HepG2 (cell line): ENCODE results near the gene TXNDC11. TPM values are rescaled to one million over a fixed set of nuclear protein-coding genes. Genes with fewer than 3 reads are reported as not detected.

ENCODE experiments used
- ATAC-seq: fragments of 200-7000 bp; cut with Tn5 transposase; 3 replicates; pipeline ENCODE4 v1.9.1; 2020; ENCODE audit warnings: mild to moderate bottlenecking, moderate library complexity
- BruUV-seq: library from RNA; stranded (reverse); fragments of 400-500 nt; replicated peaks from 2 replicates; lab custom pipeline; 2021; lab: Mats Ljungman, UMichigan
- CTCF ChIA-PET: fragments of 300-600 bp; formaldehyde crosslinking; extraction: SDS; loops from one replicate; lab custom pipeline; 2021; ENCODE audit warnings: low total read pairs, inconsistent platforms, low intra/inter-chr PET ratio; lab: Yijun Ruan, JAX
- POLR2A ChIA-PET: fragments of 350-600 bp; sonication (Branson Sonifier 250); formaldehyde crosslinking; loops from one replicate; lab custom pipeline; 2020; ENCODE audit warnings: antibody characterized with exemption, inconsistent platforms; lab: Yijun Ruan, JAX
- DNase-seq: peaks from one replicate; pipeline ENCODE4 v3.0.0-alpha.2; 2015; ENCODE audit warnings: low spot score
- FAIRE-seq: peaks from 3 replicates; lab custom pipeline; 2011; peaks lifted over from hg19 to GRCh38; lab: Jason Lieb, UNC
- H2AFZ ChIP-seq: one replicate; pipeline ENCODE4 v1.6.1; 2011; ENCODE audit warnings: low read length, inconsistent platforms
- H3K27ac ChIP-seq: fragments of 300-600 bp; 3 replicates; pipeline ENCODE4 v1.8.0; 2011; ENCODE audit warnings: mixed run types, mild to moderate bottlenecking, mixed read lengths, low read length, inconsistent platforms; ENCODE audit not compliant: insufficient read depth; ENCODE audit errors: extremely low read length
- H3K27me3 ChIP-seq, 2 experiments: fragments of 200-600 bp in 1 of 2; 2 replicates in 1 of 2; 3 replicates in 1 of 2; pipeline versions ENCODE4 v1.6.0 to v1.8.0; 2011; ENCODE audit warnings: low read length in 2 of 2, mild to moderate bottlenecking in 2 of 2, moderate library complexity in 2 of 2, inconsistent platforms in 1 of 2; ENCODE audit not compliant: insufficient read depth in 2 of 2, control insufficient read depth in 1 of 2
- H3K36me3 ChIP-seq, 2 experiments: fragments of 200-600 bp in 1 of 2; replicated peaks in 1 of 2; 2 replicates in 1 of 2; 3 replicates in 1 of 2; pipeline versions ENCODE4 v1.5.1 to v1.8.0; 2011; ENCODE audit warnings: low read length in 2 of 2, inconsistent platforms in 1 of 2; ENCODE audit not compliant: insufficient read depth in 2 of 2, control insufficient read depth in 1 of 2
- H3K4me1 ChIP-seq: 2 replicates; pipeline ENCODE4 v1.5.1; 2012; ENCODE audit warnings: low read length, inconsistent platforms; ENCODE audit not compliant: insufficient read depth
- H3K4me2 ChIP-seq: 2 replicates; pipeline ENCODE4 v1.6.0; 2011; ENCODE audit warnings: low read depth, low read length, inconsistent platforms
- H3K4me3 ChIP-seq, 3 experiments: fragments of 200-600 bp in 1 of 3; sonication (generic), shearing (Covaris generic) in 1 of 3; replicated peaks in 1 of 3; 2 replicates each; pipeline ENCODE4 v1.5.1; 2011 to 2016; ENCODE audit warnings: low read length in 3 of 3, inconsistent platforms in 2 of 3, low read depth in 2 of 3, mild to moderate bottlenecking in 2 of 3, control low read depth in 1 of 3, mixed read lengths in 1 of 3; ENCODE audit not compliant: insufficient read depth in 1 of 3
- H3K79me2 ChIP-seq: one replicate; pipeline ENCODE4 v1.6.1; 2011; ENCODE audit warnings: low read length, inconsistent platforms; ENCODE audit not compliant: insufficient read depth
- H3K9ac ChIP-seq: 2 replicates; pipeline ENCODE4 v1.6.0; 2011; ENCODE audit warnings: mild to moderate bottlenecking, low read depth, low read length, inconsistent platforms; ENCODE audit not compliant: insufficient read depth
- H3K9me3 ChIP-seq: 2 replicates; pipeline ENCODE4 v1.5.1; 2012; ENCODE audit warnings: mild to moderate bottlenecking, low read length
- H4K20me1 ChIP-seq: 2 replicates; pipeline ENCODE4 v1.6.0; 2011; ENCODE audit warnings: inconsistent platforms, mild to moderate bottlenecking, low read length, moderate library complexity; ENCODE audit not compliant: insufficient read depth
- AGO2 ChIP-seq: fragments of 200-400 bp; formaldehyde crosslinking; optimal IDR thresholded peaks from 2 replicates; pipeline ENCODE3; 2017; ENCODE audit warnings: mild to moderate bottlenecking, low read depth, low read length, moderate library complexity
- FOXA3 ChIP-seq: IDR thresholded peaks from 2 replicates; pipeline ENCODE4 v1.6.1; 2016; ENCODE audit warnings: missing genetic modification reagents, missing compliant biosample characterization
- GLI4 ChIP-seq: sonication (generic); formaldehyde crosslinking; IDR thresholded peaks from 2 replicates; pipeline ENCODE4 v1.5.1; 2020; ENCODE audit warnings: missing genetic modification reagents, mild to moderate bottlenecking, moderate library complexity, borderline replicate concordance
- HHEX ChIP-seq: IDR thresholded peaks from 2 replicates; pipeline ENCODE4 v1.6.1; 2016; ENCODE audit warnings: control low read depth
- NONO ChIP-seq, 2 experiments: fragments of 450-650 bp in 1 of 2; sonication (generic) in 1 of 2; formaldehyde crosslinking in 1 of 2; IDR thresholded peaks in 1 of 2; conservative IDR thresholded peaks in 1 of 2; 2 replicates each; pipeline versions ENCODE4 v1.6.1 to v1.8.0; 2017 to 2022; ENCODE audit warnings: mild to moderate bottlenecking in 1 of 2, missing genetic modification reagents in 1 of 2, moderate library complexity in 1 of 2
- NR3C1 ChIP-seq: sonication (generic); formaldehyde crosslinking; IDR thresholded peaks from 2 replicates; pipeline ENCODE4 v1.4.0; 2020; ENCODE audit warnings: missing genetic modification reagents
- ONECUT2 ChIP-seq: sonication (generic); formaldehyde crosslinking; IDR thresholded peaks from 2 replicates; pipeline ENCODE4 v1.4.0; 2020; ENCODE audit warnings: missing genetic modification reagents
- PHF5A ChIP-seq: IDR thresholded peaks from one replicate; pipeline ENCODE4 v1.6.1; 2018; ENCODE audit warnings: low read depth, missing genetic modification reagents; ENCODE audit not compliant: unreplicated experiment
- RBM39 ChIP-seq: fragments of 200-400 bp; formaldehyde crosslinking; IDR thresholded peaks from one replicate; pipeline ENCODE4 v1.6.1; 2018; ENCODE audit warnings: antibody characterized with exemption, mild to moderate bottlenecking, low read depth, low read length; ENCODE audit not compliant: poor library complexity, severe bottlenecking
- SRSF9 ChIP-seq: fragments of 200-400 bp; formaldehyde crosslinking; IDR thresholded peaks from 2 replicates; pipeline ENCODE4 v1.6.1; 2018; ENCODE audit warnings: borderline replicate concordance, mild to moderate bottlenecking, low read depth, low read length; ENCODE audit not compliant: insufficient read depth, poor library complexity, severe bottlenecking
- ZBTB21 ChIP-seq: sonication (generic); formaldehyde crosslinking; IDR thresholded peaks from 2 replicates; pipeline ENCODE4 v1.4.0; 2020; ENCODE audit warnings: missing genetic modification reagents
- ZNF124 ChIP-seq: sonication (generic); formaldehyde crosslinking; IDR thresholded peaks from 2 replicates; pipeline ENCODE4 v1.4.0; 2020; ENCODE audit warnings: missing genetic modification reagents
- ZNF337 ChIP-seq: sonication (generic); formaldehyde crosslinking; IDR thresholded peaks from 2 replicates; pipeline ENCODE4 v1.5.1; 2020; ENCODE audit warnings: missing genetic modification reagents, low read depth, mild to moderate bottlenecking, borderline replicate concordance
- ZNF446 ChIP-seq: sonication (generic); formaldehyde crosslinking; IDR thresholded peaks from 2 replicates; pipeline ENCODE4 v1.5.0; 2020; ENCODE audit warnings: mild to moderate bottlenecking, missing genetic modification reagents
- ZNF616 ChIP-seq: sonication (generic); formaldehyde crosslinking; IDR thresholded peaks from 2 replicates; pipeline ENCODE4 v1.5.0; 2020; ENCODE audit warnings: low read depth, mild to moderate bottlenecking, missing genetic modification reagents
- ZNF629 ChIP-seq: sonication (generic); formaldehyde crosslinking; conservative IDR thresholded peaks from 2 replicates; pipeline ENCODE4 v1.5.0; 2020; ENCODE audit warnings: missing genetic modification reagents
- ZNF737 ChIP-seq: sonication (generic); formaldehyde crosslinking; IDR thresholded peaks from 2 replicates; pipeline ENCODE4 v1.5.0; 2020; ENCODE audit warnings: missing genetic modification reagents, mild to moderate bottlenecking, borderline replicate concordance
- ZNF891 ChIP-seq: sonication (generic); formaldehyde crosslinking; IDR thresholded peaks from 2 replicates; pipeline ENCODE4 v1.5.0; 2020; ENCODE audit warnings: mild to moderate bottlenecking, missing genetic modification reagents
- WGBS: methylation state at CpG from one replicate; pipeline ENCODE4 v1.1.6; 2017; ENCODE audit warnings: low lambda C conversion rate; 5-methylcytosine and 5-hydroxymethylcytosine counted together
- in situ Hi-C: cut with HindIII; loops from 2 replicates; pipeline ENCODE4 v1.10.0; 2017; ENCODE audit warnings: low pct_unique_long_range_greater_than_20kb; ENCODE audit not compliant: extremely low pct_ligation_motif_present
- intact Hi-C: fragments of 100-400 bp; cut with micrococcal nuclease; formaldehyde crosslinking; loops from one replicate; pipeline ENCODE4 v1.10.0; 2022; ENCODE audit not compliant: unreplicated experiment
- polyA plus RNA-seq, 8 experiments: library from polyadenylated mRNA; depleted of rRNA in 3 of 8; stranded (reverse) in 7 of 8; unstranded in 1 of 8; fragments of >200 nt; fragmentation: Illumina TruSeq in 4 of 8; extraction: Trizol in 4 of 8; gene quantifications; 2 replicates each; pipeline versions ENCODE4 v1.2.1 to v1.2.3, GENCODE V29; 2011 to 2016; ENCODE audit warnings: low read depth in 4 of 8, missing spikeins in 1 of 8, mixed read lengths in 1 of 8; ENCODE audit not compliant: insufficient read depth in 1 of 8
- total RNA-seq, 5 experiments: library from RNA; depleted of rRNA; stranded (reverse); fragments of >200 nt; fragmentation: Illumina TruSeq; extraction: Trizol; gene quantifications; 2 replicates each; pipeline ENCODE4 v1.2.3, GENCODE V29; 2016; ENCODE audit warnings: low read depth in 1 of 5
- TF ChIP-seq, protein P1 (sequence below): sonication (generic); formaldehyde crosslinking; IDR thresholded peaks from 2 replicates; pipeline ENCODE4 v1.5.1; 2020; ENCODE audit warnings: mild to moderate bottlenecking, missing genetic modification reagents, borderline replicate concordance

Gene TXNDC11
- total and polyA plus RNA-seq, 2 of the 13 experiments (the other 11 are each of a cell fraction or from before 2014, with no cell fraction given): 74.9 to 123 TPM

DNA sequence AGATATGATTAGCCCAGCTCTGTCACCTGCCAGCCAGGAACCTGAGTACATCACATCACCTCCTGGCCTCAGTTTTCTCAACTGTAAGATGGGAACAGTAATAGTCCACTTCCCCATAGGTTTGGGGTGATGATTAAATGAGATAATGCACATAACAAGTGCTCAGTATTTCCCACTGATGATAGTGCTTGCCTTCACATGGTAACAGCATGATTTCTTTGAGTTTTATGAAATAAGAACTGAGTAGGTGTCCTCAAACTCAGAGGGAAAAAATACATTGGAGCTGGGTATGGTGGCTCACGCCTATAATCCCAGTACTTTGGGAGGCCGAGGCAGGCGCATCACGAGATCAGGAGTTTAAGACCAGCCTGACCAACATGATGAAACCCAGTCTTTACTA, 104.5 kb downstream of the TXNDC11 start:
- intact Hi-C loops (no loop called here), in situ Hi-C loops (no loop called here)
- BruUV-seq: no TSS peak
- POLR2A ChIA-PET: interaction anchor here (0.5 to 1.2 kb wide), 2 partner anchors 159 to 364 kb away, joined by 3 read pairs; partner anchors contain the start of gene ZC3H7A
- no peak for DNase-seq
- WGBS: 78% methylated on average over 4 of the region's 4 CpGs
- H3K4me3 ChIP-seq: no peak overlapping the region
- CTCF ChIA-PET: no interaction called here
- no peaks in the 10 kb centered on the region for H3K9me3 ChIP-seq
- H3K79me2 ChIP-seq: no peaks in the 10 kb centered on the region
- H2AFZ ChIP-seq: no peak overlapping the region
- no peak overlapping the region for H3K27ac ChIP-seq
- H3K4me2 ChIP-seq: no peak overlapping the region
- no peak for ATAC-seq
- H3K27me3 ChIP-seq: peaks cover 0 to 13% of the 10 kb centered on the region in 2 experiments; a peak in 2 of 5 replicates
- TF ChIP-seq RBM39: no peak
- TF ChIP-seq ONECUT2: no peak
- no peak for TF ChIP-seq ZNF124 (CRISPR knock-in tag)
- no peak for TF ChIP-seq FOXA3 (CRISPR knock-in tag)
- TF ChIP-seq ZNF891 (CRISPR knock-in tag): no peak
- TF ChIP-seq, protein P1, sequence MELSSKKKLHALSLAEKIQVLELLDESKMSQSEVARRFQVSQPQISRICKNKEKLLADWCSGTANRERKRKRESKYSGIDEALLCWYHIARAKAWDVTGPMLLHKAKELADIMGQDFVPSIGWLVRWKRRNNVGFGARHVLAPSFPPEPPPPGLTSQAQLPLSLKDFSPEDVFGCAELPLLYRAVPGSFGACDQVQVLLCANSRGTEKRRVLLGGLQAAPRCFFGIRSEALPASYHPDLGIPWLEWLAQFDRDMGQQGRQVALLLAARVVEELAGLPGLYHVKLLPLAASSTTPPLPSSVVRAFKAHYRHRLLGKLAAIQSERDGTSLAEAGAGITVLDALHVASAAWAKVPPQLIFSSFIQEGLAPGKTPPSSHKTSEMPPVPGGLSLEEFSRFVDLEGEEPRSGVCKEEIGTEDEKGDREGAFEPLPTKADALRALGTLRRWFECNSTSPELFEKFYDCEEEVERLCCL (CRISPR knock-in tag): no peak
- no peak for TF ChIP-seq ZBTB21
- TF ChIP-seq ZNF629 (CRISPR knock-in tag): peak; percentile 74; the same call in 1 of the 2 replicates
- H3K9ac ChIP-seq: no peak overlapping the region
- peaks cover 37% of the 10 kb centered on the region for H3K4me1 ChIP-seq
- no peaks in the 10 kb centered on the region for H4K20me1 ChIP-seq
- H3K36me3 ChIP-seq: no peaks in the 10 kb centered on the region
- FAIRE-seq: no peak

DNA sequence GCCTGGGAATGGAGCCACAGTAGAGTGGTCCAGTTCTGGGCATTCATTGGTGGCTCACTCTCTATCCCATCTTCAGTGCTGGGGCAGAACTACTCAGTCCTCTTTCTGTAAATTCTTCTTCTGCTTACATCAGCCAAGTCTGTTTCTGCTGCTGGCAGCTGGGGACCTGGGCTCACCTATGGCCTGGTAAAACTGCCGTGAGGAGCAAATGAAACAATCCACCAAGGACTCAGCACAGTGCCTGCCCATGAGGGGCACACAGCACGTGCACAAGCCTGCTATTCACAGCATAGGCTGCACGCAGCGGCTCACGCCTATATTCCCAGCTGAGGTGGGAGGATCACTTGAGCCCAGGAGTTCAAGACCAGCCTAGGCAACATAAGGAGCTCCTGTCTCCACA, 105.3 kb downstream of the TXNDC11 start:
- CTCF ChIA-PET: no interaction called here
- BruUV-seq: no TSS peak
- POLR2A ChIA-PET: interaction anchor here (0.5 kb wide), 1 partner anchor 365 kb away, joined by 3 read pairs; no protein-coding TSS in a partner anchor
- Histone ChIP-seq H3K9ac (no peak overlapping the region), H4K20me1 (no peaks in the 10 kb centered on the region), H3K9me3 (no peaks in the 10 kb centered on the region), H3K27ac (no peak overlapping the region), H3K4me1 (peaks cover 44% of the 10 kb centered on the region), H3K79me2 (no peaks in the 10 kb centered on the region), H2AFZ (no peak overlapping the region), H3K27me3 (peaks cover 0 to 13% of the 10 kb centered on the region in 2 experiments; a peak in 2 of 5 replicates), H3K4me2 (no peak overlapping the region), H3K36me3 (no peaks in the 10 kb centered on the region), H3K4me3 (no peak overlapping the region)
- intact Hi-C loops (no loop called here), in situ Hi-C loops (no loop called here)
- 22% methylated on average over 5 of the region's 5 CpGs for WGBS
- FAIRE-seq (no peak), DNase-seq (no peak), ATAC-seq (no peak)
- TF ChIP-seq ZNF891 (CRISPR knock-in tag) (0 out of 2 replicates have a peak, but pooled peaks have one; percentile 18), HHEX (CRISPR knock-in tag) (no peak), ZNF446 (CRISPR knock-in tag) (no peak), ZNF616 (CRISPR knock-in tag) (no peak), AGO2 (no peak), ZNF737 (CRISPR knock-in tag) (0 out of 2 replicates have a peak, but pooled peaks have one; percentile 44), GLI4 (CRISPR knock-in tag) (no peak), NONO (IDR thresholded peaks at IDR 0.05) (no peak), NONO (CRISPR knock-in tag; conservative IDR thresholded peaks at IDR 0.05) (no peak), ZNF337 (CRISPR knock-in tag) (no peak), PHF5A (CRISPR knock-in tag) (no peak), SRSF9 (no peak), NR3C1 (CRISPR knock-in tag) (no peak)
